Measurements from ENCODE around the gene BNIP3.

- no peak for TF ChIP-seq CTCF (IDR thresholded peaks at IDR 0.05)
- TF ChIP-seq POLR2A (IDR thresholded peaks at IDR 0.05), result no peak
Observed at GRCh38 chr10:131948501-131948900, 33.2 kb downstream of the BNIP3 start.

Measured in body of pancreas (tissue), 4 donors.